A549 (cell line): ENCODE results near the gene OR4F15.
"Not testable (repeated sequence)": the region's sequence is repeated elsewhere in the genome, so short reads cannot be mapped to it uniquely, and the experiment has no call there.

ENCODE experiments used
- CEBPB ChIP-seq, 2 experiments: fragments of >200 bp in 1 of 2; sonication (Bioruptor Twin) in 1 of 2; formaldehyde crosslinking in 1 of 2; IDR thresholded peaks; 2 replicates each; pipeline ENCODE4 v1.6.1; 2012 to 2016
- CTCF ChIP-seq: fragments of >200 bp; sonication (Bioruptor Twin); formaldehyde crosslinking; IDR thresholded peaks from 3 replicates; pipeline ENCODE4 v1.5.1; 2016
- EHF ChIP-seq: fragments of 250-450 bp; sonication (Bioruptor Pico); IDR thresholded peaks from 2 replicates; pipeline ENCODE4 v1.5.0; 2020; ENCODE audit warnings: mild to moderate bottlenecking
- PBX3 ChIP-seq: IDR thresholded peaks from 2 replicates; pipeline ENCODE4 v1.6.1; 2012
- POLR2A ChIP-seq: IDR thresholded peaks from 2 replicates; pipeline ENCODE4 v1.6.1; 2012; ENCODE audit warnings: mild to moderate bottlenecking, low read length
- POLR2AphosphoS2 ChIP-seq: conservative IDR thresholded peaks from 2 replicates; pipeline ENCODE4 v1.6.1; 2012; ENCODE audit warnings: low read length, improper control_type of control experiment, inconsistent platforms
- REST ChIP-seq: fragments of 200-600 bp; sonication (generic); IDR thresholded peaks from 2 replicates; pipeline ENCODE4 v1.6.1; 2016; ENCODE audit warnings: antibody characterized with exemption, mild to moderate bottlenecking, moderate library complexity
- USF2 ChIP-seq: fragments of 450-650 bp; IDR thresholded peaks from 2 replicates; pipeline ENCODE4 v1.6.1; 2014; ENCODE audit warnings: antibody characterized with exemption

GRCh38 chr15:101788001-101788400 is 24.0 kb upstream of the OR4F15 start:
- not testable (repeated sequence) for TF ChIP-seq POLR2AphosphoS2; USF2; CTCF; POLR2A; EHF; CEBPB (IDR thresholded peaks at IDR 0.05); REST; PBX3
